Mononuclear cell (primary cell): ENCODE results near the gene B3GAT1. TPM values are rescaled to one million over a fixed set of nuclear protein-coding genes. Genes with fewer than 3 reads are reported as not detected.

Experiments used
- H3K27me3 ChIP-seq: 2 replicates; pipeline ENCODE4 v1.6.0; 2011; ENCODE audit warnings: low read length, control low read depth; ENCODE audit not compliant: insufficient read depth
- H3K4me1 ChIP-seq: 2 replicates; pipeline ENCODE4 v1.5.1; 2011; ENCODE audit warnings: mild to moderate bottlenecking, low read length, control low read depth; ENCODE audit not compliant: insufficient read depth
- H3K4me3 ChIP-seq: 2 replicates; pipeline ENCODE4 v1.5.1; 2011; ENCODE audit warnings: mild to moderate bottlenecking, low read length, moderate library complexity
- H3K9me3 ChIP-seq: 2 replicates; pipeline ENCODE4 v1.5.1; 2011; ENCODE audit warnings: low read depth, mild to moderate bottlenecking, control low read depth, low read length
- total RNA-seq: library from RNA; depleted of rRNA; stranded (reverse); fragments of >200 nt; gene quantifications from one replicate; pipeline ENCODE4 v1.2.3, GENCODE V29; 2012

The B3GAT1 gene
- total RNA-seq, 1 donor = 0.73 TPM

- no peak overlapping the region for H3K4me3 ChIP-seq
Measured at GRCh38 chr11:134342572-134343340, 69.3 kb downstream of the B3GAT1 start.

GRCh38 chr11:134341805-134342571 lies 70.1 kb downstream of the B3GAT1 start:
- no peak overlapping the region for H3K4me3 ChIP-seq
- no peaks in the 10 kb centered on the region for H3K4me1 ChIP-seq
- H3K27me3 ChIP-seq = no peaks in the 10 kb centered on the region
- H3K9me3 ChIP-seq = no peaks in the 10 kb centered on the region

More at GRCh38 chr11:134342572-134343340, 69.3 kb downstream of the B3GAT1 start:
- H3K9me3 ChIP-seq = no peaks in the 10 kb centered on the region
- no peaks in the 10 kb centered on the region for H3K27me3 ChIP-seq
- no peaks in the 10 kb centered on the region for H3K4me1 ChIP-seq

DNA sequence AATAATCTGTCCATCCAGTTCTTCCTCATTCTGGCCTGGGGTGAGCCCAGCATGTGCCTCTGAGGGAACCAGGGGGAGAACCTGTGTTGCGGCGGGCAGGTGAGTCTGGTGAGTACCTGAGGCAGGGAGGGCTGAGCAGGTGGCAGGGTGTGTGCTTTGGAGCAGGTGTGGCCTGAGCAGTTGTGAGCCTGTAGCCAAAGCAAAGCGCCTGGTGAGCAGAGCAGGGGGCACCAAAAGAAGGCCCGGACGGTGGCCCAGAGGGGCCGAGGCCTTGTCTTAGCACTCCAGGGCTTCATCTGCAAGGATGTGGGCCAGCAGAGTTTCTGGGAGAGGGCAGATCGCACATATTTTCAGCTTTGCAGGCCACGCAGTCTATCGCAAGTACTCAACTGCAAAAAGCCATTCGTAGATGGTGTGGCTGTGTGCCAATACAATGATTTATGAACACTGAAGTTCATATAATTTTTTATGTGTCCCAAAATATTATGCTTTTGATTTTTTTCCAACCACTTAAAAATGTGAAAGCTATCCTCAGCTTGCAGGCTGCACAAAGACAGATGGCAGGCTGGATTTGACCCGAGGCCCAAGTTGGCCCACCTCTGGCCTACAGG lies 71.6 kb downstream of the B3GAT1 start:
- no peaks in the 10 kb centered on the region for H3K4me1 ChIP-seq
- H3K9me3 ChIP-seq = no peaks in the 10 kb centered on the region
- no peaks in the 10 kb centered on the region for H3K27me3 ChIP-seq
- H3K4me3 ChIP-seq = no peak overlapping the region

GRCh38 chr11:134339756-134340155 lies 72.3 kb downstream of the B3GAT1 start:
- no peak overlapping the region for H3K4me3 ChIP-seq
- H3K4me1 ChIP-seq = no peaks in the 10 kb centered on the region
- H3K9me3 ChIP-seq = no peaks in the 10 kb centered on the region
- H3K27me3 ChIP-seq = no peaks in the 10 kb centered on the region

DNA sequence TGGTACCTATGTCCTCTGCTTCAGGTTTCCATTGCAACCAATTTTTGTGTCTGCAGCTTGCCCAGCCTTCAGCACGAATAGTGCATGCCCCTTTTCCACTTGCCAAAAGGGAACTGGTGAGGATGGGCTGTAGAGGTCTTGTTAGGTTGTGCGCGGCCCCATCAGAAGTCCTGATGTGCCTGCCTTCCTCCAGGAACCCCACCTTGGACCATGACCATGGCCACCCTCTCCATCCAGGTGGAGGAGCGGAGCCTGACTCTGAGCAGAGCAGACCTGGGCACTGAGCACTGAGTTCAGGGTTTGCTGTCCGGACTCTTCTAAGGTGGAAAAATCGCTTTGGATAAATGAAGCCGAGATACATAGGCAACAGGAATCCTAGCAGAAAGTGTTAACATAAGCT lies 73.4 kb downstream of the B3GAT1 start:
- Histone ChIP-seq H3K9me3 (no peaks in the 10 kb centered on the region), H3K27me3 (no peaks in the 10 kb centered on the region), H3K4me1 (no peaks in the 10 kb centered on the region), H3K4me3 (no peak overlapping the region)

DNA sequence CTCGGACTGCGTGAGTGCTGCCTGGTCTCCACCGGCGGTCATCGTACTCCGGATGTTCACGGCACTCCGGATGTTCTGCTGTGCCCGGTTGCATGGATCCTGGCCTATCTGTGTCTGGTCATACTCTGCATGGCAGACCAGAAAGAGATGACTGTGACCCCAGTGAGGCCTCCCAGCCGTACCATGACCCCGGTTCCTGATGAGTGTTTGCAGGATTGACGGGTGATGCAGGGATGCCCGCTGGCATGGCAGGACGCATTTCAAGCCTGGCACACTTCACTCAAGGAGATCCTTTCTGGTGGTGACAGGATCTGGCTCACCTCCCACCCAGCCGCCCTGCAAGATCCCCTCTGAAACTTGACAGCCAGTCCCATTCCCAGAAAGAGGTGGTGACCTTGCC lies 74.0 kb downstream of the B3GAT1 start:
- peaks cover 4% of the 10 kb centered on the region for H3K27me3 ChIP-seq
- no peak overlapping the region for H3K4me3 ChIP-seq
- H3K4me1 ChIP-seq = no peaks in the 10 kb centered on the region
- no peaks in the 10 kb centered on the region for H3K9me3 ChIP-seq

DNA sequence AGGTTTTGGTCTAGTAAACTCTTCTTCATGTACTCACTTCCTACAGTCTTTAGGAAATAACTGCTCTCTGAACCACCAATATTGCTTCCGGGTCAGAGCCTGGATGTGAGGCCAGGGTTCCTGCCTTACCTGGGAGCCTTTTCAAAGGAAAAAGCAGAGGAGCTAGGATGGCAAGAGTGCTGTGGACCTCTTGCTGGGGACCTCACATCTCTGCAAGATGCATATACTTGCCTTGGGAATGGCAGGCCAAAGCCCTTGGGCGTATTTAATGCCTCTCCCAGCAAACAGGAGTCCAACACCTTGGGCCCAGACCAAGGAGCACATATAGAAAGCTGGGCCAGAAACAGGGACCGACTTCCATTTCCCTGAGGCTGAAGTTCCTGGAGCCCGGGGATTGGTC lies 75.0 kb downstream of the B3GAT1 start:
- Histone ChIP-seq H3K4me3 (no peak overlapping the region), H3K9me3 (no peaks in the 10 kb centered on the region), H3K27me3 (peaks cover 13% of the 10 kb centered on the region), H3K4me1 (peaks cover 6% of the 10 kb centered on the region)

DNA sequence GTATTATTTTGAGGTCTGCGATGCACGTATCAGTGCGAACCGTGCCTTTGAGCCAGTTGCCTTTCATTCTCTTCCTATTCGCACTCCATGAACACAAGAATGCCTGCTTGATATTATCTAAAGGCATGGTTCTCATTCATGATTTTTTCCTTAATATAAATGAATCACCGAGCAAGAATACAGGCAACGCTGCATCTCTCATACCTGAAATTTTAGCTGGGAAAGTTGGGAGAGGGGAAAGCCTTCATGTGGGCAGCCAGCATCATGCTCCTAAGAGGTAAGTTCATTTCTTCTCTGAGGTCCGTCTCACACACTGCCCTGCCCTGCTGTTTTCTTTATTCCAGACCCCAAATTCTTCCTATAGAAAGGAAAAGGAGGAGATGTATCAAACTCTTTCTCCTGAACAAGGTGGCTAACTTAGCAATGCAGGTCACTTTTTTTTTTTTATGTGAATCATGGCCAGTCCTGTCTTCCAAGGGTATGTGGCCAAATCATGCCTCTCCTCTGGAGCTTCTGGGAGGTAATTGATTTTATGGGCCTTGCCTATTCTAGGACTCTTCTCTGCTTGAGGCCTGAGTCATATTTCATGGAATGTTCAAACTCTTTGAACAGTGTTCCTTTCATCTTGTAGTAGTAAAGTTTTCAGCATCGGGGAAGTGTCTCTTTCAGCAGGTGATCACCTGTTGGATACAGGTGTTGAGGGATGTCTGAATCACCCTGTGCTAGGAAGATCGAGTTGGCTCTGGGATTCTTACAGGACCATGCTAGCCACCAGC lies 77.1 kb downstream of the B3GAT1 start:
- Histone ChIP-seq H3K9me3 (no peaks in the 10 kb centered on the region), H3K27me3 (peaks cover 26% of the 10 kb centered on the region), H3K4me1 (peaks cover 8% of the 10 kb centered on the region), H3K4me3 (no peak overlapping the region)

GRCh38 chr11:134333946-134334345 lies 78.1 kb downstream of the B3GAT1 start:
- H3K9me3 ChIP-seq = no peaks in the 10 kb centered on the region
- H3K27me3 ChIP-seq = peaks cover 29% of the 10 kb centered on the region
- no peak overlapping the region for H3K4me3 ChIP-seq
- peaks cover 8% of the 10 kb centered on the region for H3K4me1 ChIP-seq

- Histone ChIP-seq H3K4me3 (no peak overlapping the region), H3K4me1 (peaks cover 8% of the 10 kb centered on the region), H3K9me3 (no peaks in the 10 kb centered on the region), H3K27me3 (peaks cover 29% of the 10 kb centered on the region)
Measured at GRCh38 chr11:134333312-134333711, 78.7 kb downstream of the B3GAT1 start.

DNA sequence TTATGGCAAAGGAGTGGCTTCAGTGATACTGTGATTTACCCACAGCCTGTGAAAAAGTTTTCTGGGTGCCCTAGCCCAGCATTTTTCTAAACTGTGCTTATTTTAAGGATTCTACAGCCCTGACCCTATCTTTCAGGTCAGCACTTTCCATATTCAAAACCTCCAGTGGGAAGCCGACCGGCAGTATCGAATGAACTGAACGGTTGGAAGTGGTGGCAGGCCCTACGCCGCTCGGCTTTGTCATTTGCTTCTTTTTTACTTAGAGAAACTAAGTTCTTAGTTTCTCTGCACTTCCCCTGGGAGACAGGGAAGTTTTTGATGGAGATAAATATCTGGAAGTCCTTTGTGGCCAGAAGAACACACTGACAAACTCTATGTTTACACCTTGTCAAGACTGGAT lies 79.3 kb downstream of the B3GAT1 start:
- Histone ChIP-seq H3K4me3 (no peak overlapping the region), H3K27me3 (peaks cover 29% of the 10 kb centered on the region), H3K4me1 (peaks cover 8% of the 10 kb centered on the region), H3K9me3 (no peaks in the 10 kb centered on the region)

DNA sequence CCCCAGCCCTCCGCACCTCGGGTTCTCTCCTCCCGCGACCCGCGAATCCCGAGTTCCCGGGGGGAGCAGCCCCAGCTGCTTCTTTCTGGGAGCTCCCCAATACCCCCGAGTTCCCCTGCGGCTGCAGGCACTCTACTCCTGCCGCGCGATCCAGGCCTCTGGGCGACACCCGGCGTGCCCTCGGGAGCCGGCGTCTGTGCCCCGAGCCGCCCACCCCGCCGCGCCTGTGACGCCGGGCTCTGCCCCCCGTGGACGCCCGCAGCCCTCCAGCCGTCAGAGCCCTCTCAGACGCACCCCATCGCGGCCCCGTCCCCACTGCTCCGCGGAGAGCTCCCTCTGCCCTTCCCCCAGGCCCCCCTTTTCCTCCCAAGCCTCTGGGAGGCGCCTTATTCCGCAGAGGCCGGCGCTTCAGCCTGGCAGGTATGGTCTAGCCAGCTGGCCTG lies 79.8 kb downstream of the B3GAT1 start:
- H3K27me3 ChIP-seq = peaks cover 29% of the 10 kb centered on the region
- peaks cover 8% of the 10 kb centered on the region for H3K4me1 ChIP-seq
- H3K4me3 ChIP-seq = peak overlapping the region; percentile 36
- H3K9me3 ChIP-seq = no peaks in the 10 kb centered on the region

DNA sequence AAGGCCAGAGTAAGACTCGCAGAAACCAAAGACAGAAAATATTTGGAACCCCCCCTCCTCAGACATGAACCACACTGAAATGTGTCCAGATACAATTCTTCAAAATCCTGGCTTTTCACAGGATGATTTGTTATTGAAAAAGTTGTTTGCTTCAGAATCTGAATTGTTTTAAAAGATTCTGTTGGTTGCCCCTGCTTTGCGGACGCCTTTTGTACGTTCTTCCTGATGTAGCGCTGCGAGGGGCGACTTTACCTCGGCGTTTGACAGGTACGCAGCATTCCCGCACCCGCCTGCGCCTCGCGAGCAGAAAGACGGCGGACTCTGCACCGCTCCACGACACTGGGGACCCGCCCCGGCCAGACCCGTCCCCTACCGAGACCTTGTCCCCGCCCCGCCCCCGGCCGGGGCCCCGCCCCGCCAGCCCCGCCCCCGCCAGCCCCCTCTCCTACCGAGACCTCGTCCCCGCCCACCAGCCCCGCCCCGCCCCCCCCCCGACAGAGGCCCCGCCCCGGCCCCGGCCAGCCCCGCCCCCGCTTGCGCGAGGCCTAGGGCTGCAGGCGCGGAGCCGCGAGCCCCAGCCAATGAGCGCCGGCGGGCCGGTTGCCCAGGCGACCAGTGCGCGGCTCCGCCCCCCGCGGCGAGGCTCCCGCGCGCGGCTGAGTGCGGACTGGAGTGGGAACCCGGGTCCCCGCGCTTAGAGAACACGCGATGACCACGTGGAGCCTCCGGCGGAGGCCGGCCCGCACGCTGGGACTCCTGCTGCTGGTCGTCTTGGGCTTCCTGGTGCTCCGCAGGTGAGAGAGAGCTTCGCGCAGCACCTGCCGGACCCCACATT lies 80.5 kb downstream of the B3GAT1 start, which contains the start of gene GLB1L2:
Gene GLB1L2 (plus strand): TSS at position 635 of the 835 bp plus-strand sequence. CDS start 74 bp downstream, at position 709.
- Histone ChIP-seq H3K9me3 (no peaks in the 10 kb centered on the region), H3K4me1 (peaks cover 8% of the 10 kb centered on the region), H3K27me3 (peaks cover 29% of the 10 kb centered on the region), H3K4me3 (peak within 1 kb of the TSS; percentile 36)
